GM19397 (cell line): Measurements from ENCODE around the gene ITPK1.
A peak's percentile ranks its signal among the peaks of the same experiment; 100 is the strongest.

Experiments
- ATAC-seq: cut with Tn5 transposase; IDR thresholded peaks from one replicate; pipeline ENCODE4 v1.9.1; 2021; ENCODE audit warnings: mild to moderate bottlenecking, moderate library complexity; ENCODE audit not compliant: unreplicated experiment

ITPK1 gene

DNA sequence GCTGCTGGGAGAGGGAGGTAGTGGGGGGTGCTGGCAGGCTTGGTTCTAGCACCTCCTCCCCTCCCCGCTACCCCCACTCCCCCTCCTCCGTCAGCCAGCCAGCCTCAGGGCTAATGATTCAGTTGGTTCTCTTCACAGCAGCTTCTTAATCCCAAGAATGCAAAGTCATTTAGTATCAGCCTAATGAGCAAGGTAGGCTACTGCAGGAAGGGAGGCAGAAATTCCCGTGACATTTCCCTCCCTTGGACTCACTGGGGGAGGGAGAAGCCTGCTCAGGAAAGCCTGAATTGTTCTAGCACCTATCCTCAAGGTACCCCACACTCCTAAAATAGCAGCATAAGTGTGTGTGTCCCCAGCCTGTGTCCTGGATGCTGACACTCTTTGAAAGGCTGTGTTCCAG lies 29.8 kb downstream of the ITPK1 start:
- ATAC-seq, result no peak

DNA sequence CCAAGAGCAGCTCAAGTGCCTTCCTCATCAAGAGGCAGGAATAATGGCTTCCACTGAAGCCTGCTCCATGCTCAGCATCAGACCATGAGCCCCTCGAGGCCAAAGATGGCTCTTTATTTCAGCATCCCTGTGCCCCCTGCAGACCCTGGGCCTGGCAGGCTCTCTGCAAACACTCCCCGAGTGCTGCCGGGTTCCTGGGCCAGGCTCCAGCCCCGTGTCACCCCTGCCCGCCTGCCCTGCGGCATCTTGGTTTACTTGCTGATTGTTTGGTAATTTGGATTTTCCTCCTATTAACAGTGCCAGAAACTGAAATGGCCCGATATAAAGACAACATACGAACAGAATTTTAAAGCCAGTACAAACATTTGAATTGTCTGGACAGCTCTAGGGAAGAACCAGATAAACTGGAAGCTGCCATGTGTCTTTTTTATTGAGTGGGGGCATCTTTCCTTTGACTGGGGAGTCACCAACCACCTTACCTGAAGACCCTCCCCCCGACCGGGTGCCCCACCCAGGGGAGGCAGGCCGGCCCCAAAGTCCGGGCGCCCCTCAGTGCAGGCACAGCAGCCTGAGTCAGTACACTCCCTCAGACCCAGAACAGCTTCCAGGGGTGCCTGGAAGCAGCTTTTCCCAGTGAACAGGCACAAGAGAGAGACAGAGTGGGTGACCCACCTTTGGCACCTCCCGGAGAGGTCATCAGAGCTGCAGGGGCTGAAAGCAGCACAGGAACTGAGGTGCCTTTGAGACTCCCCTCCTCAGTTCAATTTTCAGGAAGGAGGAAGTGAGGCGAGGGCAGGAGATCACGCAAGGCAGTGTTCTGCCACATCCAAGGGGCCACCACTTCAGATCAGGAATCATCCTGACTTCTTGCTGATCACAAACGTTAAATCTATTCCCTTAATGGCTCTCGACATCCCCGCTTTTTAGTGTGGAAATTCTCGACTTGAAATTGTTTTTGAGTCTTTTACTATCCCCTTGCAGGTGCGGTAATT lies 30.6 kb downstream of the ITPK1 start:
- no peak for ATAC-seq

DNA sequence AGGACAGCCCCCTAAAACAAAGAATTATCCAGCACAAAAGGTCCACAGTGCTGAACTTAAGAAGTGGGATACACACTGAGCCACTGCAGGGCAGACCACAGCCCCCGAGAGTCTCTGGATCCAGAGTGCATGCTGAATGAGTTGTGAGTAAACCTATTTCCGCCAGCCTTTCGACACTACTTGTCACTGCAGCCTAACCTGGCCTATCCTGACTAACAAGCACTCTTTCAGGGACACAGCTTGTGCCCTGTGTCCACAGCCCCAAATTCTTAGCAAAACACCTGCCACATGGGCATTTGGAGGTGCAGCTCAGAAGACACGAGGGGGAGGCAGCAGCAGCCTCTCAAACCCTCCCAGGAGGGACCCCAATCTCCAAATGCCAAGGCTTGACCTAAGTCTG lies 31.3 kb downstream of the ITPK1 start:
- no peak for ATAC-seq

DNA sequence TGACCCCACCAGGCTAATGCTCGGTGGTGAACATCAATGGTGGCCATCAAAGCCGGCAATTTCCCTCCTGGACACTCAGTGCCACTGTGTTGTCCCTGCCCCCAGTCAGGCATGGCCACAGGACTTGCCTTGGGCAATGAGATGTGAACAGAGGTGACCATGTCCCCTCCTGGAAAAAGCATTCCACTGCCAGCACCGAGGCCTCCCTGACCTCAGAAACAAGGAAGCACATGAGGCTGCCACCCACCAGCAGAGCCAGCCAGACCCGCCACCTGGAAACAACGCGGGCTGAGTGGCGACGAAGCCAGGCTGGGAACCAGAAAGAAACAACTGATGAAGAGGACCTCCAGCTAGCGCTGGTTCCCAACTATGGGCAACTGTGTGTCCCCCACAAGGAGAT lies 31.8 kb downstream of the ITPK1 start:
- ATAC-seq, result no peak

DNA sequence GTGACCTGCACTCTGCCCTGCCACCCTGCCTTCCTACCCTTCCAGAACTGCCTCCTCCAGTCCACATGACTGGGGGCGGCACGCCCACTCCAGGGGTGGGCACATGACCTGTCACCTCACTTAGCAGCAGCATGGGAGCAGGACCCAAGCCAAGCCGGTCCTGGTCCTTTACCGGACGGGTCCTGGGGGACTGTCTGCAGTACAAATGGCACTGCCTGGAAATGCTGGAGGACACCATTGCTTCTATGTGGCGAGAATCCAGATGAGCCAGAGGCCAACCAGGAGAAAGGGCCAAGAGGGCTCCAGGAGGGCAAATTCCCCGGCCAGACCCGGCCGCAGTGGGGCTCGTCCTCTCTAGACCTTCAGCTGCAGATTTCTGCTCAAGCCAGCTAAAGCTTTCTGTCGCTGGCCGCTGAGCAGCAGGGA lies 33.1 kb downstream of the ITPK1 start:
- ATAC-seq, result no peak

DNA sequence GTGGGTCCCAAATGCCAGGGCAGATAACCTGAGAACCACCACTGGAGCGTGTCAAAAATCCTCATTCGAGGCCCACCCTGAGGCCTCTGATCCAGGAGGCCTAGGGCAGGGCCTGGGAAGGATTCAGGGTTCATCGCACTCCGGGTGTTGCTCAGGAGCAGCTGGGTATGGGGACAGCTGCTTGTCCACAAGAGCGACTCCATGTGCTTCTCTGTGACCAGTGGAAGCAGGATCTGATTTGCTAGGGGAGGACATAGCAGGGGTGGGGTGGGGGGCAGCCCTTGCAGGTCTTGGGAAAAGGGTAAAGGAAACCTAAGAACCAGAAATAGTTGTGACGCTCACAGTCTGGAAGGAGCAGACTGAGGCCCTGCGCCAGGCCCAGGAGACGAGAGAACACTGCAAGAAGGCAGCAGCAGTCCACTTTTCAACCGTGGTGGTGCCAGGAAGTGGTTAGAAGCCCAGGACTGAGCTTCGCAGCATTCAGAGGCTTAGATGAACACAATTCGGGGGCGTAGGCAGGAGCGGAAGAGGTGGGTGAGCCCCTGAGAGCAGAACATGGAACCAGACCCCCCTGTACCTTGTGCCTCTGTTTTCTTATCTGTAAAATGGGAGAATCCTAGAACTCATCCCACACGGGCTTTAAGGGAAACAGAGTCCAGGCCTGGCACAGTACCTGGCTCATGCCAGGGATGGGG lies 33.7 kb downstream of the ITPK1 start:
- ATAC-seq, result no peak

DNA sequence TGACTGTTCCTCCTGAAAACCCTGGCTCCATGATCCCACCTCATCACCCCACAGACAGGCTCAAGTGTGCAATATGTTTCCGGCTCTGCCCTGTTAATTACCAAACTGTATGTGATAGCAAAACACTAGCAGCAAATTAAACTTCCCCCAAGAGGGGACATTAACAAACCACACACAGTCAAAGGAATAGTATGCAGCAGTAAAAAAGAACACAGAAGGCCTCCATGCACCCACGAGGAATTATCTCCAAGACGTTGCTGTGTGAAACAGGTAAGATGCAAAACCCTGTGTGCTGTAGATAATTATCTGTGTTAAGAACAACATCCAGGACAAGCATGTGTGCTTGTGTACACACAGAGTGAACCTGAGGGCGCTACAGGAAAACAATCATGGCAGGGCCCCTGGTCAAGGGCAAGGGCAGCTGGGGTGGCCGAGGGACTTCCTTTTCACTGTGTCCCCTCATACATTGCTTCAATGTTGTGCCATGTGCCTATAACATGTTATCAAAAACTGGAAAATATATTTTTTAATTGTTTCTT lies 35.8 kb downstream of the ITPK1 start:
- ATAC-seq, result no peak

DNA sequence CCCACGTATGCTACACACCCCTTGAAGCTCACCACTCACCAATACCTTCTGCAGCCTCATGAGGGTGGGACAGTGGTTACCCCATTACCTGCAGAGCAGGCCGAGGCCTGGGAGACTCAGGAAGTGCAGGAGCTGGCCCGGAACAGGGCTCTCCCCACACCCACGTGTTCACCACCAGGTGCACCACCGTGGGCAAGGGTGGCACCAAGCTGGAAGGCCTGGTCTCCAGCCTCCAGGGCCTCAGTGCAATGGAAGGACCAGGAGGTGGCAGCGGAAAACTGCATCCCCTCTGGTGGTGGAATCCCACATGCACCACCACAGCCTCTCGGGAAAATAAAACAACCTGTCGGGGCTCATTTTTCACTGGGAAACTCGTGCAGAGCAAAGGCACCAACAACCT lies 36.4 kb downstream of the ITPK1 start:
- ATAC-seq, result no peak

DNA sequence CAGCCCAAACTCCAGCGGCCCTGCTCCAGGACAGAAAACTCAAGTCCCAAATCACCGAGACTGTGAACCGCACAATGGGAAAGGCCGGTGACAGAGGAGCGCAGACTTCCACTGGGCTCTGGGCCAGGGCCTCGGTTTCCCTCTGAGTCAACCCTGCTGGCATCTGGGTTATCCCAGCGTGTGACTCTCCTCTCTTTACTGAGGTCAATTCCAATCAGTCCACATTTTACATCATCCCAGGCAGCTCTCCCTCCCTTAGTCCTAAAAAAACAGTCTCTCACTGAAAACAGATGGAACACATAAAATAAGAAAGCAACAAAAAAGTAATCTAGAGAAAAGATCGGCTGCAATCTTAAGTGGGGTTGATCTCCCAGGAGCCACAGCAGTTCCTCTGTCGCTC lies 36.9 kb downstream of the ITPK1 start:
- no peak for ATAC-seq

DNA sequence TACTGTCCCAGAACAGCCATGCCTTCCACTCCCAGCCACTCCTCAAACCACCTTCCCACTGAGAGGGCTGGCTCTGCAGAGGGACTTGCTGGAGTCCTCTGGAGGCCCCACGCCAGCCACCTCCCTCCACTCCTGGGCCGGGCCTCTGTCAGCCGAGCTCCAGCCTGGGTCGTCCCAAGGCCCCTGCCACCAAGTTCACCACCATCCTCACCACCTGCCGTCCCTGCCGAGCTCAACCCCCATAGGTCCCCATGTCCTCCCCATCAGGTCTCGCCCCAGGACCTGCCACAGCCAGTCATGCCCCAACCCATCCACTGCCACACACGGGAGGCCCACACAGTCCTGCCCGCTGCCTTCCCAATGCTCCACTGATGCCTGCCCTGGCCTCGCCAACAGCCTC lies 39.0 kb downstream of the ITPK1 start:
- ATAC-seq, result no peak

DNA sequence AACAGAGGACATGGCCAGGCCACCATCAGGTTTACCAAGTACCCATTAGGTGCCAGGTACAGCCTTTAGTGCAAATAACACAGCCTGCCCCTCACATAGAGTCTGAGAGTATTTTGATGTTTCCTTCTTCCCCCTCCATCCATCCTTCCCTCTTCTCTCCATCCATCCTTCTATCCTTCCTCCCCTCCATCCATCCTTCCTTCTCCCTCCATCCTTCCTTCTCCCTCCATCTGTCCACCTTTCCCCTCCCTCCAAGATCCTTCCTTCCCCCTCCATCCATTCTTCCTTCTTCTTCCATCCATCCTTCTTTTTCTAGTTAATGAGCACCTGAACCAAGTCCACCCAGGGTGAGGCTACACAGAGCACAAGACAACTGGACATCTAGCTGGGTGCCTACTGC lies 39.8 kb downstream of the ITPK1 start:
- no peak for ATAC-seq

DNA sequence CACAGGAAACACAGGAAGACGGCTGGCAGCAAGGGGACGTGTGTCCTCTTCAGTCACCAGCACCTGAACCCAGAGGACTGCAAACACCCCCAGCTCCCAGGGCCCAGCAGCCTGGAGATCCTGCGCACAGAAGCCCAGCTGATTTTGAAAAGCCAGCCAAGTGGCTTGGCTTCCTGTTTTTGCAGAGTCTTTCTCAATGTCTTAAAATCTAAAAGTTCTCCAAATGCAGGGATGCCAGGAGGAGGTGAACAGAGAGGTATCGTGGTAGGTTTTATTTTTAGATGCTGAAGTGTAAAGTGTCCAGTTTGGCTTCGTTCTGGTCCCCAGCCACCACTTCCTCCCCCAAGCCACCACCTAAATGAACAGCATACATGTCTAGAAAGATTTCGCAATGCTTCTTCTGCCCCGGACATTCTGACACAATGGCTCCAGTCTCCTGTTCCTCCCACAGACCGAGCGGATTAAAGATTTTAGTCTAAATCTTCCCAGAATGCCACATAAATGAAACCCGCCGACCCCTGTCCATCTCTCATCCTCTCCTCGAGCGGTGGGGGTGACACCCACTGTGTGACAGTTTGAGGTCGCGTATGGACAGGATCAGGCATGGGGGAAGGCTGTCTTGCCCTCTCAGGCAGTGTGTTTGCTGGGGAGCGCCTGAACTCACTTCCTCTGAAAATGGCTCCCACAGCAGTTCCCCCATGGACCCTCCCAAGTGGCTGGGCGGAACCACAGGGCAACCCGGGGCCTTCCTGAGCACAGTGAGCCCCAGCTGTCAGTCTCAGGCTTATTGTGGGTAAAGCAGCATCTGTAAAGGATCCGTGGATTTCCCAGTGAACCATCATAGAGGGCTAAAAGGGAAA lies 41.6 kb downstream of the ITPK1 start:
- ATAC-seq, result peak; percentile 51

DNA sequence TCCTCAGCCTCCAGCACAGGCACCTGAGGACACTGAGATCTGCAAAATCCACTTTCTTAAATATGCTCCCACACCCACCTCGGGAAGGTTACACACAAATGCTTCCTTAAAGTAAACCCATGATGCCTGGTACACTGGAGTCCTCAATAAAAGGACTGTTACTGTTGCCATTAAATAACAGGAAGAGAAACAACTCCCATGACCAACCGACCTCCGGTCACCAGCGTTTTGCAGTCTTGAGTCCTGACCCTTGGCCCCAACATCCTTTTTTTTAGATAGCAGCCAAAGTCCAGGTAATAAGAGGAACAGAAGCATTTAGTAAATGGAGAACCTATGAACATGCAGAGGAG lies 42.4 kb downstream of the ITPK1 start:
- no peak for ATAC-seq

DNA sequence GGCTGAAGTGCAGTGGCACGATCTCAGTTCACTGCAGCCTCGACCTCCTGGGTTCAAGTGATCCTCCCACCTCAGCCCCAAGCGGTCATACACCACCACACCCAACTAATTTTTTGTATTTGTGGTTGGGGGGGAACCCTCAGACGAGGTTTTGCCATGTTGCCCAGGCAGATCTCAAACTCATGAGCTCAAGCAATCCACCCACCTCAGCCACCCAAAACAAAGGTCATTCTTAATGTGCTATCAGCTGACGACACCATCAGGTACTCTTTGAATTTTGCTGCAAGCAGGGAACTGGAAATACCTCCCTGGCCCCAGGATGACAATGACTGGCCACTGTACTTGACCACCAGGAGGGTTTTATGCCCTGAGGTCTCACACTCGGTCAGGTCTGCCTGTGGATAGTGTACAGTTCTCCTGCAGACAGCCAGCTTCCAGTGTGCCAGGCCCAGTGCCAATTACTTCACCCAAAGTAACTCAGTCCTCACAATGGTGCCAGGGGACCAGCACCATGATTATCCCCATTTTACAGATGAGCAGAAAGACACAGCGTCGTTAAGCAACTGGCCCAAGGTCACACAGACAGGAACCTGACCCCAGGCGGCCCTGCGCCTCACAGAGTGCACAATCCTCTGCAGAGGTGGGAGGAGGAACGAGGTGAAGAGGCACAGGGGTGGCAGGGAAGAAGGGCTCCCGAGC lies 42.9 kb downstream of the ITPK1 start:
- ATAC-seq, result no peak

DNA sequence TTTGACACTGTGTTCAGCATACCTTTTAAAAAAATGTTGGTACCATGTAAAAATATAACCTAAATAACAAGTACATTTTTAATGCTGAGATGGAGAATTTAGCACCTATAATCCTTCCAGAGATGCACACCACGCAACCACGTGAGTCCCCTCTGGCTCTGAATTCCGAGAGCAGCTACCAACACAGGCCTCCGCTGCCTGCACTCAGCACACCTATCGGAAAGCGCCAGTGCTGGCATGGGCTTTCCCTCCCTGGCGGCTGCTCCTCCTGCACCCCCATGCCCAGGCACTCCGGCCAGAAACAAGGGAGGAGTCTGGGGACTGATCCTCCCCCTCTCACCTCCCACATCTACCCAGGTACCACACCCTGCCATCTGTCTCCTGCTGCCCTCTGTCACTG lies 47.0 kb downstream of the ITPK1 start:
- ATAC-seq, result no peak

DNA sequence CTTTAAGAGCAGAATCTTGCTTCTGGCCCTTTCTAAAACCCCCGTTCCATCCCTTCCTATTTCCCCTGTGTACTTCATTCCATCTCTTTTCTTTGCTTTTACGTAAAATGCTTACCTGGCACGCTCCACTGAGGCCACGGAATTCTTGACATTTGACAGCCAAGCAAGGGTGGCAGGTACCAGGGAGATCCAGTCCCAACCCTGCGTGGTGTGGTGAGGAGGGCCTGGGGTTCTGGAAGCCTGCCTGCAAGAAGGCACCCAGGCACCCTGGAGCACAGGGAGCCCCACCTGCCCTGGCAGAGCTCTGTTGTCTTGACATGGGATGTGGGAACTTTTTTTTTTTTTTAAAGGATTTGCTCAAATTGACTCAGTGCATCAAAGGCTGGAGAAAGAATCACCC lies 48.6 kb downstream of the ITPK1 start:
- no peak for ATAC-seq

DNA sequence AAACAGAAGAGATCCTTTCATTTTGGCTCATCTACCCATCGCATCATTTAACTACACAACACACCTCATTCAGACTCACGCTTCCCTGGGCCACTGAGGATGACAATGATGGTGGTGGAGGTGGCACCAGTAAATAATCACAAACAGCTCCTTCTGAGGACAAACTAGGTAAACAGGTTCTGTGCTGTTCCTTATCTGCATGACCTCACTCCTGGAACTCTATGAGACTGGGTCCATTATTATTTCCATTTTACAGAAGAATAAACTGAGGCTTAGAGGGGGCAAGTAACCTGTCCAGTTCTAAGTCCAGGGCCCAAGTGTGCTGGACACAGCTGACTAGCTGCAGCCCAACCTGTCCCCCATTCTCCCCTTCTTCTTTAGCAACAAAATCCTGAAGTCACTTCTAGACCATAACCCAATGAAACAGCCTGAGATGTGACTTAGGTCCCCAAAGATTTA lies 50.4 kb downstream of the ITPK1 start:
- ATAC-seq, result no peak

DNA sequence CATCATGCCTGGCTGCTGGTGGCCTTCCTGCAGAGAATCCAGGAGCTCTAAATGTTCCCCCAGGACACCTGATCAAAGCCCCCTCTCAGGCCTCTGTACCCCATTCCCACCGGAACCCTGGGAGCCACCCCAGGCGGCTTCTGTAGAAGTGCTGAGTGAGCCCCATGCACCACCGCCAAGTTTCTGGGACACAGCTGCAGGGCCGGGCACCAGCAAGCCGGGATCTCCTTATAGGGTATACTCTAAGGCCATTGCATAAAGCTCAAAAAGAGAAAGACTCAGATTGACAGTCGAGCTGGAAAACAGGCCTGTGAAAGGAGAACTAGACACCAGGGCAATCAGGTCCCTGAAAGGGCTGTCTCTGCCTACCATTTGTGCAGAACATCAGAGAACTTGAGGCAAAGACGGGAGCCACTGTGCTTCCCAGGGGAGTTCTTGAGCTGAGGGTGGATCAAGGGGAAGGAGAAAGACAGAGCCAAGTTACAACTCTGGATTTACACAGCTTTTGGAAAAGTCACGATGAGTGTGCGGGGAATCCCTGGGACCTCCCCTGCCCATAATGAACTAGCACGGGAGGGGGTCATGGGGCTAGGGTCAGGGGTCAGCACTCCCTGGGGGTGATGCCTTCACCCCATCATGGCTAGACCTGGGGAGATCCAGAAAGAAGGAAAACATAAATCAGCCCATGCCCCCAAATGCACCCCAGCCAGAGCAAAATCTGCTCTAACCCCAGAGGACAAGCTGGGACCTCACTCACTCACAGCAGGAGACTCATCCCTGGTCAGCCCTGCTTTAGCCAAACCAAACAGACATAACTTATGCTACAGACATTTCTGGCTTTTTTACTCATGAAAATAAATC lies 51.1 kb downstream of the ITPK1 start:
- ATAC-seq, result no peak

DNA sequence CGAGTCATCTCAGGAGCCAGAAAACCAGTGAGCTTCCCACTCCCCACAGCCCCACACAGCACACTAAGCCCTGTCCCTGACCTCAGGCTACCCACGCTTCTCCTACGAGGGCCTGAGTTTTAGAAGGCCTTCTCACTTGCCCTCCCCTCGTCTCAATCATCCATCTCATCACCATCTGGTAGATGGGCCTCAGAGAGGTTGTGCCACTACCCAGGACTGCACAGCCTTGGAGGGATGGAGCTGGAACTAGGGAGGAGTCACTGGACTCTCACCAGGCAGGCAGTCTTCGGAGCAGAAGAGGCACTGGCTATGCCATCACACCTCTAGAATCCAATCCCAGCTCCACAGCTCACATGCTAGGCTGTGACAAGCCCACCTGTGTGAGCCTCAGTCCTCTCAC lies 52.3 kb downstream of the ITPK1 start:
- no peak for ATAC-seq
